HCT116 (cell line): ENCODE results near the gene CCDC91. TPM values are rescaled to one million over a fixed set of nuclear protein-coding genes. Genes with fewer than 3 reads are reported as not detected.

Source experiments
- ATAC-seq: fragments of 200-7000 bp; cut with Tn5 transposase; 2 replicates; pipeline ENCODE4 v1.9.1; 2020; ENCODE audit warnings: mild to moderate bottlenecking, moderate library complexity
- BruUV-seq: library from RNA; stranded (reverse); fragments of 400-500 nt; replicated peaks from 2 replicates; lab custom pipeline; 2021; lab: Mats Ljungman, UMichigan
- CTCF ChIA-PET: fragments of 300-600 bp; sonication (Branson Sonifier 250); formaldehyde crosslinking; loops from one replicate; lab custom pipeline; 2021; ENCODE audit warnings: antibody characterized with exemption; lab: Charles Lee
- POLR2A ChIA-PET: fragments of 300-600, 350-600 bp; sonication (Branson Sonifier 250); formaldehyde crosslinking; loops from one replicate; lab custom pipeline; 2021; ENCODE audit warnings: antibody characterized with exemption; lab: Charles Lee
- RAD21 ChIA-PET, 2 experiments: fragments of 300-600 bp; sonication (Branson Sonifier 250); formaldehyde crosslinking; loops; one replicate each; lab custom pipeline; 2023; ENCODE audit warnings: low total read pairs in 2 of 2; ENCODE audit not compliant: uncharacterized antibody in 2 of 2, unreplicated experiment in 2 of 2, low non-redundant PET in 1 of 2; lab: Charles Lee
- DNase-seq: peaks from one replicate; pipeline ENCODE4 v3.0.0-alpha.2; 2010; ENCODE audit warnings: low read depth, low spot score
- H2AFZ ChIP-seq: fragments of 200-600 bp; shearing (Covaris generic), sonication (generic); 2 replicates; pipeline ENCODE4 v1.6.1; 2017; ENCODE audit warnings: low read depth, mixed run types, mixed read lengths, antibody characterized with exemption, low read length; ENCODE audit not compliant: poor library complexity, severe bottlenecking
- H3K27ac ChIP-seq: 2 replicates; pipeline ENCODE4 v1.5.1; 2012; ENCODE audit warnings: low read depth, low read length
- H3K27me3 ChIP-seq: fragments of 200-600 bp; sonication (generic); 2 replicates; pipeline ENCODE4 v1.6.1; 2016; ENCODE audit warnings: mixed run types, low read length, mixed read lengths; ENCODE audit not compliant: insufficient read depth
- H3K36me3 ChIP-seq, 2 experiments: fragments of 200-500 bp in 1 of 2; fragments of 200-600 bp in 1 of 2; sonication (Bioruptor generic) in 1 of 2; sonication (generic) in 1 of 2; 2 replicates each; pipeline versions ENCODE4 v1.5.1 to v1.6.1; 2014 to 2016; ENCODE audit warnings: low read length in 2 of 2, inconsistent platforms in 1 of 2, mixed read lengths in 1 of 2, mixed run types in 1 of 2; ENCODE audit not compliant: insufficient read depth in 2 of 2, control insufficient read depth in 1 of 2
- H3K4me1 ChIP-seq, 2 experiments: fragments of 200-600 bp in 1 of 2; sonication (generic) in 1 of 2; 2 replicates each; pipeline versions ENCODE4 v1.5.1 to v1.6.1; 2012 to 2017; ENCODE audit warnings: low read length in 2 of 2, inconsistent platforms in 1 of 2, mild to moderate bottlenecking in 1 of 2, mixed read lengths in 1 of 2, mixed run types in 1 of 2, moderate library complexity in 1 of 2; ENCODE audit not compliant: insufficient read depth in 2 of 2, control insufficient read depth in 1 of 2
- H3K4me2 ChIP-seq: fragments of 200-600 bp; sonication (generic); 2 replicates; pipeline ENCODE4 v1.6.1; 2017; ENCODE audit warnings: mixed run types, low read length, mixed read lengths
- H3K4me3 ChIP-seq, 2 experiments: fragments of 200-600 bp in 1 of 2; sonication (generic) in 1 of 2; replicated peaks in 1 of 2; 2 replicates each; pipeline ENCODE4 v1.5.1; 2011 to 2016; ENCODE audit warnings: low read length in 2 of 2, control low read depth in 1 of 2, low read depth in 1 of 2, mild to moderate bottlenecking in 1 of 2, mixed read lengths in 1 of 2, mixed run types in 1 of 2
- H3K79me2 ChIP-seq: fragments of 200-600 bp; sonication (generic); 2 replicates; pipeline ENCODE4 v1.6.1; 2017; ENCODE audit warnings: mild to moderate bottlenecking, mixed run types, low read length, moderate library complexity, mixed read lengths; ENCODE audit not compliant: insufficient read depth
- H3K9ac ChIP-seq: fragments of 200-600 bp; sonication (generic); 2 replicates; pipeline ENCODE4 v1.6.1; 2016; ENCODE audit warnings: low read length, mixed read lengths
- H3K9me2 ChIP-seq: fragments of 200-600 bp; sonication (generic), shearing (Covaris generic); 2 replicates; pipeline ENCODE4 v1.6.1; 2017; ENCODE audit warnings: mixed run types, mild to moderate bottlenecking, moderate library complexity; ENCODE audit not compliant: insufficient read depth
- H3K9me3 ChIP-seq, 2 experiments: fragments of 200-500 bp in 1 of 2; fragments of 200-600 bp in 1 of 2; sonication (Bioruptor generic) in 1 of 2; sonication (generic) in 1 of 2; 2 replicates each; pipeline ENCODE4 v1.6.1; 2014 to 2017; ENCODE audit warnings: low read length in 2 of 2, mixed read lengths in 2 of 2, inconsistent platforms in 1 of 2, low read depth in 1 of 2, mild to moderate bottlenecking in 1 of 2, mixed run types in 1 of 2, moderate library complexity in 1 of 2; ENCODE audit not compliant: control insufficient read depth in 1 of 2, insufficient read depth in 1 of 2
- H4K20me1 ChIP-seq: fragments of 200-600 bp; sonication (generic), shearing (Covaris generic); 2 replicates; pipeline ENCODE4 v1.6.1; 2017; ENCODE audit warnings: mixed run types, mild to moderate bottlenecking, moderate library complexity; ENCODE audit not compliant: insufficient read depth
- CBX3 ChIP-seq: IDR thresholded peaks from 2 replicates; pipeline ENCODE4 v1.6.1; 2012; ENCODE audit warnings: low read depth
- CEBPB ChIP-seq: IDR thresholded peaks from 2 replicates; pipeline ENCODE4 v1.6.1; 2012; ENCODE audit warnings: low read depth
- EGR1 ChIP-seq: IDR thresholded peaks from 2 replicates; pipeline ENCODE4 v1.6.1; 2012; ENCODE audit warnings: low read depth
- ELF1 ChIP-seq: IDR thresholded peaks from 2 replicates; pipeline ENCODE4 v1.6.1; 2012; ENCODE audit warnings: low read depth, borderline replicate concordance
- EZH2phosphoT487 ChIP-seq: fragments of 200-600 bp; IDR thresholded peaks from 2 replicates; pipeline ENCODE4 v1.6.1; 2018; ENCODE audit warnings: antibody characterized with exemption, borderline replicate concordance
- FOSL1 ChIP-seq: IDR thresholded peaks from 2 replicates; pipeline ENCODE4 v1.6.1; 2012; ENCODE audit warnings: low read depth
- JUND ChIP-seq: IDR thresholded peaks from 2 replicates; pipeline ENCODE4 v1.6.1; 2012
- POLR2A ChIP-seq: IDR thresholded peaks from 2 replicates; pipeline ENCODE4 v1.7.0; 2011; ENCODE audit warnings: borderline replicate concordance; ENCODE audit not compliant: insufficient read depth, insufficient read length; ENCODE audit errors: extremely low read depth
- POLR2AphosphoS5 ChIP-seq: IDR thresholded peaks from 2 replicates; pipeline ENCODE4 v1.6.1; 2011; ENCODE audit warnings: mild to moderate bottlenecking, low read depth, low read length, moderate library complexity
- RAD21 ChIP-seq: IDR thresholded peaks from 2 replicates; pipeline ENCODE4 v1.6.1; 2012; ENCODE audit warnings: low read depth, mild to moderate bottlenecking
- SIN3A ChIP-seq: IDR thresholded peaks from 2 replicates; pipeline ENCODE4 v1.6.1; 2012; ENCODE audit warnings: low read depth
- SP1 ChIP-seq: IDR thresholded peaks from 2 replicates; pipeline ENCODE4 v1.6.1; 2012; ENCODE audit warnings: low read depth
- SRF ChIP-seq: IDR thresholded peaks from 2 replicates; pipeline ENCODE4 v1.6.1; 2012; ENCODE audit warnings: low read depth
- TCF7L2 ChIP-seq: IDR thresholded peaks from 2 replicates; pipeline ENCODE4 v1.7.0; 2011; ENCODE audit warnings: borderline replicate concordance, inconsistent platforms; ENCODE audit not compliant: insufficient read depth, insufficient read length; ENCODE audit errors: extremely low read depth
- YY1 ChIP-seq: IDR thresholded peaks from 2 replicates; pipeline ENCODE4 v1.6.1; 2011; ENCODE audit warnings: low read length, low read depth, moderate library complexity, mild to moderate bottlenecking; ENCODE audit not compliant: insufficient replicate concordance; ENCODE audit errors: extremely low read depth
- ZNF274 ChIP-seq: fragments of 200-500 bp; sonication (Bioruptor generic); IDR thresholded peaks from 2 replicates; pipeline ENCODE4 v1.6.1; 2014; ENCODE audit warnings: mild to moderate bottlenecking, low read depth, low read length, inconsistent platforms
- intact Hi-C: fragments of 100-400 bp; cut with micrococcal nuclease; formaldehyde crosslinking; loops from 2 replicates; pipeline ENCODE4 v1.10.0; 2022
- total RNA-seq: library from RNA; stranded (reverse); gene quantifications from one replicate; pipeline ENCODE4 v1.2.1, GENCODE V29; 2021; ENCODE audit not compliant: unreplicated experiment
- TF ChIP-seq, protein P1 (sequence below): IDR thresholded peaks from 2 replicates; pipeline ENCODE4 v1.6.1; 2012
- TF ChIP-seq, protein P2 (sequence below): IDR thresholded peaks from 2 replicates; pipeline ENCODE4 v1.6.1; 2011; ENCODE audit warnings: mild to moderate bottlenecking, low read length, moderate library complexity; ENCODE audit not compliant: insufficient replicate concordance; ENCODE audit errors: extremely low read depth
- TF ChIP-seq, protein P3 (sequence below), 3 experiments: fragments of 200-600 bp in 1 of 3; sonication (generic) in 1 of 3; IDR thresholded peaks in 2 of 3; conservative IDR thresholded peaks in 1 of 3; 2 replicates each; pipeline ENCODE4 v1.5.1; 2012 to 2017; ENCODE audit warnings: low read depth in 2 of 3, low read length in 2 of 3, antibody characterized with exemption in 1 of 3, borderline replicate concordance in 1 of 3, control low read depth in 1 of 3, mild to moderate bottlenecking in 1 of 3, mixed read lengths in 1 of 3, mixed run types in 1 of 3, moderate library complexity in 1 of 3; ENCODE audit not compliant: insufficient read depth in 1 of 3
- TF ChIP-seq, protein P4 (sequence below): IDR thresholded peaks from 2 replicates; pipeline ENCODE4 v1.6.1; 2012

CCDC91 gene
- total RNA-seq, 1 experiment from 2014 or later, result 18.1 TPM

DNA sequence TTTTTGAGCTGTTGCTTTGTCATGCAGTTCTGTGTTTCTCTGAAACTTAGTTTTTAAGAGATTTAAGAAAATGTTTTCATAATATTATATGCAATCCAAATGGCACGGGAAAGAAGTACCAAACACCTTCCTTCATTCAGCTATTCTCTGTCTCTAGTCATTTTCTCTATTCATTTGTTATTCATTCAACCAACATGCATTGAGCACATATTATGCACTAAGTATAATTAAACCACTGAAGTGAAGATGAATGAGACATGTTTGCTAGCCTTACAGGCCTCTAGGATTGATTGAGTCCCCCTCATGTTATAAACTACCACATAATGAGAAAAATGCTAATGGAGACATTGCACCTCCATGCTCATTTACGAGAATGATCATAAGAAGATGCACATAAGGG, 45.7 kb upstream of the CCDC91 start:
- CTCF ChIA-PET, result no interaction called here

More for the DNA sequence above, 45.7 kb upstream of the CCDC91 start:
- no TSS peak for BruUV-seq
- H2AFZ ChIP-seq, result no peak overlapping the region
- ATAC-seq, result no peak
- POLR2A ChIA-PET, result no interaction called here
- no peak for DNase-seq
- no peaks in the 10 kb centered on the region for H3K9me2 ChIP-seq
- no peaks in the 10 kb centered on the region for H4K20me1 ChIP-seq
- RAD21 ChIA-PET, result no interaction called here
- no peak overlapping the region for H3K27ac ChIP-seq
- no peak overlapping the region for H3K4me2 ChIP-seq
- intact Hi-C loops, result no loop called here
- H3K4me1 ChIP-seq, result no peaks in the 10 kb centered on the region
- no peak for TF ChIP-seq TCF7L2
- no peak for TF ChIP-seq ZNF274
- TF ChIP-seq POLR2AphosphoS5, result no peak
- TF ChIP-seq, protein P1, sequence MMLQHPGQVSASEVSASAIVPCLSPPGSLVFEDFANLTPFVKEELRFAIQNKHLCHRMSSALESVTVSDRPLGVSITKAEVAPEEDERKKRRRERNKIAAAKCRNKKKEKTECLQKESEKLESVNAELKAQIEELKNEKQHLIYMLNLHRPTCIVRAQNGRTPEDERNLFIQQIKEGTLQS, result no peak
- TF ChIP-seq SP1, result no peak
- TF ChIP-seq SRF, result no peak
- TF ChIP-seq JUND, result no peak
- no peak for TF ChIP-seq POLR2A
- no peak for TF ChIP-seq RAD21
- no peak for TF ChIP-seq YY1
- TF ChIP-seq EZH2phosphoT487, result no peak
- no peak for TF ChIP-seq SIN3A
- TF ChIP-seq ELF1, result no peak
- TF ChIP-seq EGR1, result no peak
- TF ChIP-seq, protein P2, sequence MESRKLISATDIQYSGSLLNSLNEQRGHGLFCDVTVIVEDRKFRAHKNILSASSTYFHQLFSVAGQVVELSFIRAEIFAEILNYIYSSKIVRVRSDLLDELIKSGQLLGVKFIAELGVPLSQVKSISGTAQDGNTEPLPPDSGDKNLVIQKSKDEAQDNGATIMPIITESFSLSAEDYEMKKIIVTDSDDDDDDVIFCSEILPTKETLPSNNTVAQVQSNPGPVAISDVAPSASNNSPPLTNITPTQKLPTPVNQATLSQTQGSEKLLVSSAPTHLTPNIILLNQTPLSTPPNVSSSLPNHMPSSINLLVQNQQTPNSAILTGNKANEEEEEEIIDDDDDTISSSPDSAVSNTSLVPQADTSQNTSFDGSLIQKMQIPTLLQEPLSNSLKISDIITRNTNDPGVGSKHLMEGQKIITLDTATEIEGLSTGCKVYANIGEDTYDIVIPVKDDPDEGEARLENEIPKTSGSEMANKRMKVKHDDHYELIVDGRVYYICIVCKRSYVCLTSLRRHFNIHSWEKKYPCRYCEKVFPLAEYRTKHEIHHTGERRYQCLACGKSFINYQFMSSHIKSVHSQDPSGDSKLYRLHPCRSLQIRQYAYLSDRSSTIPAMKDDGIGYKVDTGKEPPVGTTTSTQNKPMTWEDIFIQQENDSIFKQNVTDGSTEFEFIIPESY, result no peak
- TF ChIP-seq, protein P3, sequence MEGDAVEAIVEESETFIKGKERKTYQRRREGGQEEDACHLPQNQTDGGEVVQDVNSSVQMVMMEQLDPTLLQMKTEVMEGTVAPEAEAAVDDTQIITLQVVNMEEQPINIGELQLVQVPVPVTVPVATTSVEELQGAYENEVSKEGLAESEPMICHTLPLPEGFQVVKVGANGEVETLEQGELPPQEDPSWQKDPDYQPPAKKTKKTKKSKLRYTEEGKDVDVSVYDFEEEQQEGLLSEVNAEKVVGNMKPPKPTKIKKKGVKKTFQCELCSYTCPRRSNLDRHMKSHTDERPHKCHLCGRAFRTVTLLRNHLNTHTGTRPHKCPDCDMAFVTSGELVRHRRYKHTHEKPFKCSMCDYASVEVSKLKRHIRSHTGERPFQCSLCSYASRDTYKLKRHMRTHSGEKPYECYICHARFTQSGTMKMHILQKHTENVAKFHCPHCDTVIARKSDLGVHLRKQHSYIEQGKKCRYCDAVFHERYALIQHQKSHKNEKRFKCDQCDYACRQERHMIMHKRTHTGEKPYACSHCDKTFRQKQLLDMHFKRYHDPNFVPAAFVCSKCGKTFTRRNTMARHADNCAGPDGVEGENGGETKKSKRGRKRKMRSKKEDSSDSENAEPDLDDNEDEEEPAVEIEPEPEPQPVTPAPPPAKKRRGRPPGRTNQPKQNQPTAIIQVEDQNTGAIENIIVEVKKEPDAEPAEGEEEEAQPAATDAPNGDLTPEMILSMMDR (IDR thresholded peaks at IDR 0.05 in 2 of 3, conservative IDR thresholded peaks at IDR 0.05 in 1 of 3; ENCODE audit: borderline replicate concordance in 1 of 3, insufficient read depth in 1 of 3, low read depth in 2 of 3, low read length in 2 of 3), result no peak
- no peak for TF ChIP-seq CBX3
- TF ChIP-seq FOSL1, result no peak
- no peak for TF ChIP-seq CEBPB
- TF ChIP-seq, protein P4, sequence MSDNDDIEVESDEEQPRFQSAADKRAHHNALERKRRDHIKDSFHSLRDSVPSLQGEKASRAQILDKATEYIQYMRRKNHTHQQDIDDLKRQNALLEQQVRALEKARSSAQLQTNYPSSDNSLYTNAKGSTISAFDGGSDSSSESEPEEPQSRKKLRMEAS, result no peak
- H3K27me3 ChIP-seq, result no peaks in the 10 kb centered on the region
- H3K4me3 ChIP-seq, result no peak overlapping the region
- no peaks in the 10 kb centered on the region for H3K36me3 ChIP-seq
- H3K9me3 ChIP-seq, result no peaks in the 10 kb centered on the region
- no peak overlapping the region for H3K9ac ChIP-seq
- no peaks in the 10 kb centered on the region for H3K79me2 ChIP-seq
